Measurements from ENCODE around the gene ING1. TPM values are rescaled to one million over a fixed set of nuclear protein-coding genes. Genes with fewer than 3 reads are reported as not detected.
"Not testable (repeated sequence)": the region's sequence is repeated elsewhere in the genome, so short reads cannot be mapped to it uniquely, and the experiment has no call there.

The ING1 gene
- polyA plus RNA-seq, 1 donor (not counting 4 experiments of a cell fraction or from before 2014, with no cell fraction given): 6.4 TPM

DNA sequence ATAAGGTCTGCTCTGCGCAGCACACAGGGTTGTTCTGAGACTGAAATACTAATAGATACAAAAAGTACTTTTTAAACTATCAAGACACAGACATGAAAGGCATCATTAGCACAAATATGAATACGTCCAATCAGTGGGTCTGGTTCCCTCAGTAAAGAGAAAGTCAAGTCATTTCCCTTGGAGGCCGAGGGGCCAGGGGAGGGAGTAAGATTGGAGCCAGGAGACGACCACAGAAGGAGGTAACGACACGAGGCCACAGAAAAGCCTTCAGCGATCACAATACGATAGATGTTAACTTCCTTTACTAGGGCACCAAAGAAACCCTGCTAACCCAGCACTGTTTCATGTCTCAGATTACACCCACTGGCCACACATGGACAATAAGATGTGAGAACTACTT is 12.9 kb upstream of the ING1 start:
- Histone ChIP-seq H3K36me3 (ENCODE audit: control insufficient read depth in 2 of 2, extremely low read depth in 1 of 2, insufficient read depth in 2 of 2, low read length in 2 of 2) (peaks cover 28 to 44% of the 10 kb centered on the region in 2 experiments), H3K9me1 (ENCODE audit: control insufficient read depth, extremely low read depth, insufficient read depth, low read length) (peaks cover 6% of the 10 kb centered on the region), H3K4me1 (ENCODE audit: control insufficient read depth, extremely low read depth, insufficient read depth, low read length) (peaks cover 11% of the 10 kb centered on the region), H2AFZ (ENCODE audit: control insufficient read depth, low read length) (no peak overlapping the region), H4K20me1 (ENCODE audit: control insufficient read depth, extremely low read depth, insufficient read depth, low read length) (no peaks in the 10 kb centered on the region), H3K4me3 (ENCODE audit: control insufficient read depth in 2 of 3, extremely low read depth in 1 of 3, insufficient read depth in 2 of 3, low read depth in 1 of 3, low read length in 3 of 3) (no peak overlapping the region), H3K27ac (ENCODE audit: control insufficient read depth, insufficient read depth, low read length) (no peak overlapping the region), H3K79me2 (ENCODE audit: control insufficient read depth, insufficient read depth, low read length) (peaks cover 53% of the 10 kb centered on the region), H3K9ac (ENCODE audit: control insufficient read depth, extremely low read depth, insufficient read depth, low read length) (no peak overlapping the region), H3K4me2 (ENCODE audit: control insufficient read depth, extremely low read depth, insufficient read depth, low read depth, low read length) (no peak overlapping the region), H3K9me3 (ENCODE audit: control insufficient read depth, low read depth, low read length) (no peaks in the 10 kb centered on the region), H3K27me3 (ENCODE audit: control insufficient read depth, extremely low read depth, insufficient read depth, low read length) (no peaks in the 10 kb centered on the region)
- DNase-seq (ENCODE audit: low read depth, low spot score) (no peak), FAIRE-seq (no peak)
- TF ChIP-seq, protein P1, sequence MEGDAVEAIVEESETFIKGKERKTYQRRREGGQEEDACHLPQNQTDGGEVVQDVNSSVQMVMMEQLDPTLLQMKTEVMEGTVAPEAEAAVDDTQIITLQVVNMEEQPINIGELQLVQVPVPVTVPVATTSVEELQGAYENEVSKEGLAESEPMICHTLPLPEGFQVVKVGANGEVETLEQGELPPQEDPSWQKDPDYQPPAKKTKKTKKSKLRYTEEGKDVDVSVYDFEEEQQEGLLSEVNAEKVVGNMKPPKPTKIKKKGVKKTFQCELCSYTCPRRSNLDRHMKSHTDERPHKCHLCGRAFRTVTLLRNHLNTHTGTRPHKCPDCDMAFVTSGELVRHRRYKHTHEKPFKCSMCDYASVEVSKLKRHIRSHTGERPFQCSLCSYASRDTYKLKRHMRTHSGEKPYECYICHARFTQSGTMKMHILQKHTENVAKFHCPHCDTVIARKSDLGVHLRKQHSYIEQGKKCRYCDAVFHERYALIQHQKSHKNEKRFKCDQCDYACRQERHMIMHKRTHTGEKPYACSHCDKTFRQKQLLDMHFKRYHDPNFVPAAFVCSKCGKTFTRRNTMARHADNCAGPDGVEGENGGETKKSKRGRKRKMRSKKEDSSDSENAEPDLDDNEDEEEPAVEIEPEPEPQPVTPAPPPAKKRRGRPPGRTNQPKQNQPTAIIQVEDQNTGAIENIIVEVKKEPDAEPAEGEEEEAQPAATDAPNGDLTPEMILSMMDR (optimal IDR thresholded peaks at IDR 0.05 in 1 of 3, IDR thresholded peaks at IDR 0.05 in 1 of 3, conservative IDR thresholded peaks at IDR 0.05 in 1 of 3; ENCODE audit: extremely low read depth in 1 of 3, insufficient read depth in 2 of 3, low read length in 3 of 3): no peak
- no peak for TF ChIP-seq EZH2 (IDR thresholded peaks at IDR 0.05; ENCODE audit: low read length)
- dilution Hi-C loops (cut with MboI; ENCODE audit: extremely low pct_ligation_motif_present, low sequenced_read_pairs): no loop called here

DNA sequence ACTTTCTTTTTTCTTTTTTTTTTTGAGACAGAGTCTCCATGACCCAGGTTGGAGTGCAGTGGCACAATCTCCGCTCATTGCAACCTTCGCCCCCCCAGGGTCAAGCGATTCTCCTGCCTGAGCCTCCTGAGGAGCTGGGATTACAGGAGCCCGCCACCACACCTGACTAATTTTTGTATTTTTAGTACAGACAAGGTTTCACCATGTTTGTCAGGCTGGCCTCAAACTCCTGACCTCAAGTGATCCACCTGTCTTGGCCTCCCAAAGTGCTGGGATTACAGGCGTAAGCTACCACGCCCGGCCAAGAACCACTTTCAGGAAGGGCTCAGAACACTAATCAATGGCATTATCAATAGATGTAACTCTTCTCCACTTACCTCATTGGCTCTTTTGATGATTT is 12.4 kb upstream of the ING1 start:
- Histone ChIP-seq H3K4me1 (ENCODE audit: control insufficient read depth, extremely low read depth, insufficient read depth, low read length) (peaks cover 11% of the 10 kb centered on the region), H3K79me2 (ENCODE audit: control insufficient read depth, insufficient read depth, low read length) (peaks cover 54% of the 10 kb centered on the region), H3K36me3 (ENCODE audit: control insufficient read depth in 2 of 2, extremely low read depth in 1 of 2, insufficient read depth in 2 of 2, low read length in 2 of 2) (peaks cover 28 to 44% of the 10 kb centered on the region in 2 experiments)
- H3K27ac ChIP-seq (ENCODE audit: control insufficient read depth, insufficient read depth, low read length); DNase-seq (ENCODE audit: low read depth, low spot score); H3K4me3 ChIP-seq (ENCODE audit: control insufficient read depth in 2 of 3, extremely low read depth in 1 of 3, insufficient read depth in 2 of 3, low read depth in 1 of 3, low read length in 3 of 3); H2AFZ ChIP-seq (ENCODE audit: control insufficient read depth, low read length); H3K27me3 ChIP-seq (ENCODE audit: control insufficient read depth, extremely low read depth, insufficient read depth, low read length); H4K20me1 ChIP-seq (ENCODE audit: control insufficient read depth, extremely low read depth, insufficient read depth, low read length); H3K9me1 ChIP-seq (ENCODE audit: control insufficient read depth, extremely low read depth, insufficient read depth, low read length); H3K9ac ChIP-seq (ENCODE audit: control insufficient read depth, extremely low read depth, insufficient read depth, low read length); FAIRE-seq; H3K9me3 ChIP-seq (ENCODE audit: control insufficient read depth, low read depth, low read length); H3K4me2 ChIP-seq (ENCODE audit: control insufficient read depth, extremely low read depth, insufficient read depth, low read depth, low read length); dilution Hi-C loops (cut with MboI; ENCODE audit: extremely low pct_ligation_motif_present, low sequenced_read_pairs): not testable (repeated sequence)

DNA sequence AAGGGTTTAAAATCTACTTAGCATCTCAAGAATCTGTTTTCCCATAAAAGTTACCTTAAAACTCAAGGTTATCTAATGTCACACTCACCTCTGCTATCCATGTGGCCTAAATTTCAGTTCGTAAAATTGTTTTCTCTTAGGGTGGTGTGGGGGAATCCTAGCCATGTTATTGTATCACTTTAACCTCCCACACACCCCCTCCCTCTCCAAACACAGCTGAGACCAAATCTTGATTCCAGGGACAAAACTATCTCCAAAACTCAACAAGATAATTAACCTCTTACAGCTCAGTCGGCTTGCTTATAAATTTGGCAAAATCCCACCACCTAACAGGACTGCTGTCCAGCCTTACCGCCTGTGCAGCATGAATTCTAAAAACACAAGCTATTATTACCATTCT is 11.4 kb upstream of the ING1 start:
- peaks cover 23 to 39% of the 10 kb centered on the region in 2 experiments for H3K36me3 ChIP-seq (ENCODE audit: control insufficient read depth in 2 of 2, extremely low read depth in 1 of 2, insufficient read depth in 2 of 2, low read length in 2 of 2)
- H4K20me1 ChIP-seq (ENCODE audit: control insufficient read depth, extremely low read depth, insufficient read depth, low read length): no peaks in the 10 kb centered on the region
- DNase-seq (ENCODE audit: low read depth, low spot score) (no peak), FAIRE-seq (no peak)
- H3K79me2 ChIP-seq (ENCODE audit: control insufficient read depth, insufficient read depth, low read length): peaks cover 52% of the 10 kb centered on the region
- H3K9ac ChIP-seq (ENCODE audit: control insufficient read depth, extremely low read depth, insufficient read depth, low read length): no peak overlapping the region
- dilution Hi-C loops (cut with MboI; ENCODE audit: extremely low pct_ligation_motif_present, low sequenced_read_pairs): no loop called here
- H3K27me3 ChIP-seq (ENCODE audit: control insufficient read depth, extremely low read depth, insufficient read depth, low read length): no peaks in the 10 kb centered on the region
- H3K4me2 ChIP-seq (ENCODE audit: control insufficient read depth, extremely low read depth, insufficient read depth, low read depth, low read length): no peak overlapping the region
- TF ChIP-seq, protein P1 (optimal IDR thresholded peaks at IDR 0.05 in 1 of 3, IDR thresholded peaks at IDR 0.05 in 1 of 3, conservative IDR thresholded peaks at IDR 0.05 in 1 of 3; ENCODE audit: extremely low read depth in 1 of 3, insufficient read depth in 2 of 3, low read length in 3 of 3): no peak
- no peak for TF ChIP-seq EZH2 (IDR thresholded peaks at IDR 0.05; ENCODE audit: low read length)
- peaks cover 8% of the 10 kb centered on the region for H3K9me1 ChIP-seq (ENCODE audit: control insufficient read depth, extremely low read depth, insufficient read depth, low read length)
- no peaks in the 10 kb centered on the region for H3K9me3 ChIP-seq (ENCODE audit: control insufficient read depth, low read depth, low read length)
- H3K27ac ChIP-seq (ENCODE audit: control insufficient read depth, insufficient read depth, low read length): no peak overlapping the region
- peaks cover 18% of the 10 kb centered on the region for H3K4me1 ChIP-seq (ENCODE audit: control insufficient read depth, extremely low read depth, insufficient read depth, low read length)
- no peak overlapping the region for H3K4me3 ChIP-seq (ENCODE audit: control insufficient read depth in 2 of 3, extremely low read depth in 1 of 3, insufficient read depth in 2 of 3, low read depth in 1 of 3, low read length in 3 of 3)
- H2AFZ ChIP-seq (ENCODE audit: control insufficient read depth, low read length): no peak overlapping the region

Data from keratinocyte (primary cell).